ENCODE results near the gene MUC6.

MUC6 gene

DNA sequence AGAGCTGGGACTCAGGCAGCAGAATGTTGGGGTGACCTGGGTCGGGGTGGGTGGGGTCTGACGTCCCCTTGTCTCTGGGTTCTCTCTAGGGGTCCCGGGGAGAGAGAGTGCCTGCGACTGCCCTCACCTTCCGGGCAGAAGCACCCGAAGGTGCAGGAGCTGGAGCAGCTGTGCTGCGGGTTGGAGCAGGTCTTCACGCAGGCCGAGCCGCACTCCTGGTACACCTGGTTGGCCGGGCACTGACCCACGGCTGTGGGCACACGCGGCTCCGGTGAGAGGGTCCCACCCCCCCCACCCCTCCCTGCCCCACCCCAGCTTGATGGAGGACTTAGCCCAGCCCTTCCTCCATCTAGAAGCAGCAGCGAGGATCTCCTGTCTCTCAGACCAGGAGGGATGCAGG is 6.4 kb downstream of the MUC6 start:
- no peak overlapping the region for H3K4me3 ChIP-seq (ENCODE audit: low read length)
- no peak for DNase-seq (ENCODE audit: low read depth)
- TF ChIP-seq, protein P1, sequence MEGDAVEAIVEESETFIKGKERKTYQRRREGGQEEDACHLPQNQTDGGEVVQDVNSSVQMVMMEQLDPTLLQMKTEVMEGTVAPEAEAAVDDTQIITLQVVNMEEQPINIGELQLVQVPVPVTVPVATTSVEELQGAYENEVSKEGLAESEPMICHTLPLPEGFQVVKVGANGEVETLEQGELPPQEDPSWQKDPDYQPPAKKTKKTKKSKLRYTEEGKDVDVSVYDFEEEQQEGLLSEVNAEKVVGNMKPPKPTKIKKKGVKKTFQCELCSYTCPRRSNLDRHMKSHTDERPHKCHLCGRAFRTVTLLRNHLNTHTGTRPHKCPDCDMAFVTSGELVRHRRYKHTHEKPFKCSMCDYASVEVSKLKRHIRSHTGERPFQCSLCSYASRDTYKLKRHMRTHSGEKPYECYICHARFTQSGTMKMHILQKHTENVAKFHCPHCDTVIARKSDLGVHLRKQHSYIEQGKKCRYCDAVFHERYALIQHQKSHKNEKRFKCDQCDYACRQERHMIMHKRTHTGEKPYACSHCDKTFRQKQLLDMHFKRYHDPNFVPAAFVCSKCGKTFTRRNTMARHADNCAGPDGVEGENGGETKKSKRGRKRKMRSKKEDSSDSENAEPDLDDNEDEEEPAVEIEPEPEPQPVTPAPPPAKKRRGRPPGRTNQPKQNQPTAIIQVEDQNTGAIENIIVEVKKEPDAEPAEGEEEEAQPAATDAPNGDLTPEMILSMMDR (IDR thresholded peaks at IDR 0.05; ENCODE audit: insufficient read depth, low read depth, low read length, missing control alignments), result no peak

DNA sequence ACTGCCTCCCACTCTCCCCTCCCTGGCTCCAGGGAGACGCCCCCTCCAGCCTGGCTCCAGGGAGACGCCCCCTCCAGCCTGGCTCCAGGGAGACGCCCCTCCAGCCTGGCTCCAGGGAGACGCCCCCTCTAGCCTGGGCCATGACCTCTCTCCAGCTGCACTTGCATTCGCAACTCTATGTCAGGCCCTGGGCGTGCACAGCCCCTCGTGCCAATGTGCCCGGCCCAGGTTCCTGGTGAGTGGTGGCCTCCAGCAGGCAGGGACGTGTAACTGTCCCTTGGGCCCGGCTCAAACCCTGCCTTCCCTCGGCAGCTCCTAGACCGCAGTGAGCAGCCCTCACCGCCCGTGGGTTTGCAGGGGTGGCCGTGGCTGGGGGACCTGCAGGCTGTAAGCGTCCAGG is 6.9 kb downstream of the MUC6 start:
- TF ChIP-seq, protein P1 (IDR thresholded peaks at IDR 0.05; ENCODE audit: insufficient read depth, low read depth, low read length, missing control alignments), result no peak
- no peak overlapping the region for H3K4me3 ChIP-seq (ENCODE audit: low read length)
- no peak for DNase-seq (ENCODE audit: low read depth)

DNA sequence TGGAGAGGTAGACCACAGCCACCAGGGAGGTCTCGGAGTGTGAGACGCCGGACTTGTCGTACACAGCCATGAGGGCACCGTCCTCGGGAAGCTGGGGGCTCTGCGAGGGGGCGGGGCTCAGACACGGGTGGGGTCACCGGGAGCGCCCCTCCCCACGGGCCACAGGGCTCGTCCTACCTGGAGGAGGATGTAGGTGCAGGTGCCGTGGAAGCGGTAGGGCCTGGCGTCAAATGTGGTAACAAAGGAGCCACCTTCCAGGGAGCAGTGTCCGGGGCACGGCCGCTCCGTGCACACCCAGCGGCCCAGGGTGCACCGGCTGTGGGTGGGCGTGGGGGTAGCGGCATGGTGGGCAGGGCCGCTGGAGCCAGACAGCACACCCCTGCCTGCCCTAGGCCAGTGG is 7.5 kb downstream of the MUC6 start:
- TF ChIP-seq, protein P1 (IDR thresholded peaks at IDR 0.05; ENCODE audit: insufficient read depth, low read depth, low read length, missing control alignments), result no peak
- no peak overlapping the region for H3K4me3 ChIP-seq (ENCODE audit: low read length)
- DNase-seq (ENCODE audit: low read depth), result no peak

GRCh38 chr11:1028616-1029015 is 7.9 kb downstream of the MUC6 start:
- DNase-seq (ENCODE audit: low read depth), result no peak
- H3K4me3 ChIP-seq (ENCODE audit: low read length), result no peak overlapping the region
- TF ChIP-seq, protein P1 (IDR thresholded peaks at IDR 0.05; ENCODE audit: insufficient read depth, low read depth, low read length, missing control alignments), result no peak

DNA sequence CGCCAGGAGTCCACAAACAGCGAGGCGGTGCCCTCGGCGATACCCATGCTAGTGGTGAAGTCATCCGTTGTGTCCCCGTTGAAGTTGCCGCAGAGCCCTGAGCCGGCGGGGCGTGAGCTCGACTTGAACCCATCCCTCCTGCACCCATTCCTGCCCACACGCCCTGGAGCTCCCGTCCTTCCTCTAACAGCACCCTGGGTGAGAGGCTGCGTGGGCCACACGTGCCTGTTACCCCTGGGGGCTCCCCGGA is 8.3 kb downstream of the MUC6 start:
- TF ChIP-seq, protein P1 (IDR thresholded peaks at IDR 0.05; ENCODE audit: insufficient read depth, low read depth, low read length, missing control alignments), result no peak
- DNase-seq (ENCODE audit: low read depth), result no peak
- no peak overlapping the region for H3K4me3 ChIP-seq (ENCODE audit: low read length)

DNA sequence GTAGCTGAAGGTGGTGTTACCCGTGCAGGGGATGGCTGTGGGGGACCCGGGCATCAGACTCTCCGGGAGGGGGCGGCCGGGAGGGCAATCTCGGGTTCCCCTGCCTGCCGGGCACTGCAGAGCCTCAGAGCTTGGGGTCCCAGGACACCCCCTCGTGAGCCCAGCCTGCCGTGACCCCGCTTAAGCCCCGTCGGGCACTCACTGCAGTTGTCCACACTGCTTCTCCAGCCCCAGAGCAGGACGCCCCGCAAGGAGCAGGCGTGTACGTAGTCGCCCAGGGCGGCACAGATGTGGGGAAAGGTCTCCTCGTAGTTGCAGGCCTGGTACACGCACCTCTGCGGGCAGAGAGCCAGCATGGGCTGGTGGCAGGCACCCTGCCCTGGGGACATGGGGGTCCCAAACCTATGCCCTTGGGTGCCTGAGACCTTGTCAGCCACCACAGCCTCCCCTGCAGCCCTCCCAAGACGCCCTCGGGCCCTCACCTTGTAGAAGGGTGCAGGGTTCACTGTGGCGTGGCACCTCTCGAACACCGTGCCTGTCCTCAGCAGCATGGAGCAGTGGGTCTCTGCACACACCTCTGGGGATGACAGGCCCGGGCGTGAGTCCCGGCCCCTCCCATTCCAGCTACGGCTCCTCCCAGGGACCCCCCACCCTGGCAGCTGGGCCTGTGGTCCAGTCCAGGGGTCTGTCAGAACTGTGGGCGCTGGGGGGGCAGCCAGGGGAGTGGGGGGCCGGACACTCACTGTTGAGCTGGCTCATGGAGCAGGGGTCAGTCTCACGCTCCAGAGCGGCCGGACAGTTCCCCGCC is 8.8 kb downstream of the MUC6 start:
- H3K4me3 ChIP-seq (ENCODE audit: low read length), result no peak overlapping the region
- no peak for DNase-seq (ENCODE audit: low read depth)
- TF ChIP-seq, protein P1 (IDR thresholded peaks at IDR 0.05; ENCODE audit: insufficient read depth, low read depth, low read length, missing control alignments), result no peak

Data from epithelial cell of esophagus (primary cell).